NCI-H1105 (cell line): ENCODE results near the gene ALOX12.

Experiments
- DNase-seq: peaks from one replicate; lab custom pipeline; 2025; lab: John Stamatoyannopoulos, UW

The ALOX12 gene

DNA sequence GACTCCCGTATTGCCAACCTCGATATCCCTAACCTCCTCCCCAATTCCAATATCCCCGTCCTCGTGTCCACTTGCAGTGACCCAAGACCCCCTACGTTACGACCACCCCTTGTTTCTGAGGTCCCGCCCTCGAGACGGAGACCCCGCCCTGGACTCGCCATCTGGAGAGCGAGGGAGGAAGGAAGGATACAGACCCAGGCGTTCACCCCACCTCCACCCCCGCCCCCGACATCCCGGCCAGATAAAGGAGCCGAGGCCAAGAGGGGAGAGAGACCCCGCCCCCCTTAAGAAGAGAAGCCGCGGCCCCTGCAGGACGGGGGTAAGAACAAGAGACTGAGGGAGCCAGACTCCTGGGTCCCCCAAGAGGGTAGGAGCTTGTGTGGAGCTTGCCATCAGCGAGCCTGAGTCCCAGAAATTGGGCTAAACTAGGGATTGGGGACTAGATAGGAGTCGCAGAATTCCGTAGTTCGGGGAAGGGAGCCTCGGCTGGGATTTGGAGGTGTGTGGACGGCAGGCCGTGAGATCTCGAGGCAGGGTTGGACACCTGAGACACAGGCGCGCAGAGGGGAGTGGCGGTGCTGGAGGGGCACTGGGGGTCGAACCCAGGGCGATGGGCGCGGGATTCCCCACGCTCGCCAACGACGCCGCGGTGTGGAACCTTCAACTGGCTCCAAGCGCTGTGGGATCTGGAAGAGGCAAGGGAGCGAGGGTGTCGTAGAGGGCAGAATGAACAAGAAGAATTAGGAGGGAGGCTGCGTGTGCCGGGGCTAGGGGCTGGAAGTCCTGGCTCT is 27.1 kb downstream of the ALOX12 start, which contains the start of gene BCL6B:
BCL6B (plus strand) TSS at position 270 of the 791 bp plus-strand sequence. CDS start 622 bp downstream, outside the sequence.
- DNase-seq = no peak

DNA sequence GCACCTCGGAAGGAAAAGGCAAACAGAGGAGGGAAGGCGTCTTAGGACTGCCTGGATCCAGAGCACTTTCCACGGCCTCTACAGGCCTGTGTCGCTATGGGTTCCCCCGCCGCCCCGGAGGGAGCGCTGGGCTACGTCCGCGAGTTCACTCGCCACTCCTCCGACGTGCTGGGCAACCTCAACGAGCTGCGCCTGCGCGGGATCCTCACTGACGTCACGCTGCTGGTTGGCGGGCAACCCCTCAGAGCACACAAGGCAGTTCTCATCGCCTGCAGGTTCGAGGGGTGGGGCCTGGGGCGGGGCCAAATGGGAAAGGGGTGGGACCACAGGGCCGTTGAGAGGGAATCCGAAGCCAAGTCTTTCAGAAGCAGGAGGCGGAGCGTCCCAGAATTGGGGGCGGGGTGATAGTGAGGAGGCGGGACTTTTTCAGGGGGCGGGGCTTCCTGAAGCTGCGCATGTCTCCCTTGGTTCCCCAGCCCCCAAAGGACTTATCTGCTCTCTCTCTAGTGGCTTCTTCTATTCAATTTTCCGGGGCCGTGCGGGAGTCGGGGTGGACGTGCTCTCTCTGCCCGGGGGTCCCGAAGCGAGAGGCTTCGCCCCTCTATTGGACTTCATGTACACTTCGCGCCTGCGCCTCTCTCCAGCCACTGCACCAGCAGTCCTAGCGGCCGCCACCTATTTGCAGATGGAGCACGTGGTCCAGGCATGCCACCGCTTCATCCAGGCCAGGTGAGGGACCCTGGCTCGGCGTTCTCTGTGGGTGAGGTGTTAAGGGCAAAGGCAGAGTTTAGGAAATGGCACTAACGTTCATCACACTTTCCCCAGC is 27.9 kb downstream of the ALOX12 start:
- DNase-seq = no peak

DNA sequence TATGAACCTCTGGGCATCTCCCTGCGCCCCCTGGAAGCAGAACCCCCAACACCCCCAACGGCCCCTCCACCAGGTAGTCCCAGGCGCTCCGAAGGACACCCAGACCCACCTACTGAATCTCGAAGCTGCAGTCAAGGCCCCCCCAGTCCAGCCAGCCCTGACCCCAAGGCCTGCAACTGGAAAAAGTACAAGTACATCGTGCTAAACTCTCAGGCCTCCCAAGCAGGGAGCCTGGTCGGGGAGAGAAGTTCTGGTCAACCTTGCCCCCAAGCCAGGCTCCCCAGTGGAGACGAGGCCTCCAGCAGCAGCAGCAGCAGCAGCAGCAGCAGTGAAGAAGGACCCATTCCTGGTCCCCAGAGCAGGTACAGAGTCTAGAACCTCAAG is 28.5 kb downstream of the ALOX12 start:
- no peak for DNase-seq

DNA sequence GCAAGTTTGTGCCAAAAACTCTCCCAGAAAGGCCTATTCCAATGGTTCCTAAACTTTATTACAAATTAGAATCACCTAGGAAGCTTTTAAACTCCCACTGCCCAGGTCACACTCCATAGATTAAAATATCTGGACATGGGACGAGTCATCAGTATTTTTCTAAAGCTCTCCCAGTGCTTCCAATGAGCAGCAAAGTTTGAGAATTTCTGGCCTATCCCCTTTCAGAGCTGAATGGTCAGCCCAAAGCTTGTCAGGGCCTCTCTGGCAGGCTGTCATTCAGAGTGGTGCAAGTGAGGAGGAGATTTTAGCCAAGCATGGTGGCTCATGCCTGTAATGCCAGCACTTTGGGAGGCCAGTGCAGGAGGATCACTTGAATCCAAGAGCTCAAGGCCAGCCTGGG is 29.4 kb downstream of the ALOX12 start:
- no peak for DNase-seq

DNA sequence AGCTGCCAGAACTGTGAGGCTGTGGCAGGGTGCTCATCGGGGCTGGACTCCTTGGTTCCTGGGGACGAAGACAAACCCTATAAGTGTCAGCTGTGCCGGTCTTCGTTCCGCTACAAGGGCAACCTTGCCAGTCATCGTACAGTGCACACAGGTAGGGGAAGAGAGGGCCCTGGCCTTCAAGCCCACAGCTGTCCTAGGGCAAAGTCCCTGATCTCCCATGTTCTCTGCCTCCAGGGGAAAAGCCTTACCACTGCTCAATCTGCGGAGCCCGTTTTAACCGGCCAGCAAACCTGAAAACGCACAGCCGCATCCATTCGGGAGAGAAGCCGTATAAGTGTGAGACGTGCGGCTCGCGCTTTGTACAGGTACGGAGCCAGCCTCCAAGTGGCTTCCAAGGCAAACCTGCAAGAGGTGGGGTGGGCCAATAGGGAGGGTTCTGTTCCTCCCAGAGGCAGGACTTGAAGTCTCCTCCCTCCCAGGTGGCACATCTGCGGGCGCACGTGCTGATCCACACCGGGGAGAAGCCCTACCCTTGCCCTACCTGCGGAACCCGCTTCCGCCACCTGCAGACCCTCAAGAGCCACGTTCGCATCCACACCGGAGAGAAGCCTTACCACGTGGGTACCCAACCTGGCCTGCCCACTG is 30.7 kb downstream of the ALOX12 start:
- DNase-seq = no peak

DNA sequence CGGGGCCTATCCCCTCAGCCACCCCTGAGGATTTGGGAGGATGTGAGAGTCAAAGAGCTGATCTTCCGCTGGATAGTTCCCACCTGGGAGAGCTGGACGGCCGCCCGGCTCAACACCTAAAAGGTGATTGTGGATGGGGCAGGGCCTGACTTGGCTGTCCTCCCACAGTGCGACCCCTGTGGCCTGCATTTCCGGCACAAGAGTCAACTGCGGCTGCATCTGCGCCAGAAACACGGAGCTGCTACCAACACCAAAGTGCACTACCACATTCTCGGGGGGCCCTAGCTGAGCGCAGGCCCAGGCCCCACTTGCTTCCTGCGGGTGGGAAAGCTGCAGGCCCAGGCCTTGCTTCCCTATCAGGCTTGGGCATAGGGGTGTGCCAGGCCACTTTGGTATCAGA is 31.5 kb downstream of the ALOX12 start:
- DNase-seq = no peak

DNA sequence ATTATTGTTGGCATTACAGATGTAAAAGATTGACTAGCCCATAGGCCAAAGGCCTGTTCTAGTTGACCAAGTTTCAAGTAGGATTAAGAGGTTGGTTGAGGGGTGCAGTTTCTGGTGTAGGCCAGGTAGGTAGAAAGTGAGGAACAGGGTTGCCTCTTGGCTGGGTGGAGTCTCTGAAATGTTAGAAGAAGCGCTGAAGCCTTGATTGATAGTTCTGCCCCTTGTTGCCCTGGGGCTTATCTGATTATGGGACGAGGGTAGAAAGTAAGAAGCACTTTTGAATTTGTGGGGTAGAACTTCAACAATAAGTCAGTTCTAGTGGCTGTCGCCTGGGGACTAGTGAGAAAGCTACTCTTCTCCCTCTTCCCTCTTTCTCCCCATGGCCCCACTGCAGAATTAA is 33.2 kb downstream of the ALOX12 start:
- DNase-seq = no peak

DNA sequence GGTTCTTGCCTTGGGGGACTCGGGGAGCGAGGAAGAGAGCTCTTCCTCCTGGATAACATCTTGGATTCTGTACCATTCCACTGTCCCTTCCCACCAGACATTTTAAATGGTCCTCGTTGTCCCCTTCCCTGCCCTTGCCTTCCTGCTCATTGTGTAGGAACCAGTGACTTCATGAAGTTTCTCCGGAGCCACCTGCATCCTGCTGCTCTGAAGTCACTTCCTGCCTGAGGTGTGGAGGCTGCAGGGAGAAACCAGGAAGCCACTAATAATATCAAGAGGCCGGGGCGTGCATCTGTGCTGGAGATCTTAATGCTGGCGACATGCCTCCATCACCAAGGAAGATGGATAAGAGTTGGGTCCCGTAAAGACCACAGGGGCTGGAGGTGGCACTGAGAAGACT is 33.8 kb downstream of the ALOX12 start:
- no peak for DNase-seq

DNA sequence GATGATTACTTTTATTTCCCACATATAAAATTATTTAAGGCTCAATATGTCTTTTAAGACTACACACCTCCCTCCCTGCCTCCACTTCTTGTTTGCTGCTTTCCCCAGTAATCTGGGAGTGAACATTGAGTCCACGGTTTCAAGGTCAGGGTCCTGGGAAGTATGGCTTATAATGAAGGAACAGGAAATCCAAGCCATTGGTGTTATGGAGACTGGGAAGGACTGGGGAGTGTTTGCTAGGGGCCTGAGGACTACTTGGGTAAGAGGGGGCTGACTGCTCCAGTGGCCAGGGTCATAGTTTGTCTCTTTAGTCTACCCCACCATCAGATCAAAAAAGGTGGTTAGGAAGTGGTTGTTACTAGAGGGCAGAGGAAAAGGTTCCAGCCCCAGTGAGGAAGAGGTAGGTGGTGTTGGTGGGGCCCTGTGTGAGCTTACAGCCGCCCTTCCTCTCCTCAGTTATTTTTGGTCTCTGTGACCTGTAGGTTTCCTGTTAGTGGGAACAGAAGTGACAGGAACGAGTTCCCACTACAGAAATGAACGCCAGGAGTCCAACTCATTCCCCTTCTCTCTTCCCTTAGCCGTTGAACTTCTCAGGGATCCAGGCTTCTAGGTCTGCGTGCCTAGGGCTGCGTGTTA is 39.2 kb downstream of the ALOX12 start:
- no peak for DNase-seq

DNA sequence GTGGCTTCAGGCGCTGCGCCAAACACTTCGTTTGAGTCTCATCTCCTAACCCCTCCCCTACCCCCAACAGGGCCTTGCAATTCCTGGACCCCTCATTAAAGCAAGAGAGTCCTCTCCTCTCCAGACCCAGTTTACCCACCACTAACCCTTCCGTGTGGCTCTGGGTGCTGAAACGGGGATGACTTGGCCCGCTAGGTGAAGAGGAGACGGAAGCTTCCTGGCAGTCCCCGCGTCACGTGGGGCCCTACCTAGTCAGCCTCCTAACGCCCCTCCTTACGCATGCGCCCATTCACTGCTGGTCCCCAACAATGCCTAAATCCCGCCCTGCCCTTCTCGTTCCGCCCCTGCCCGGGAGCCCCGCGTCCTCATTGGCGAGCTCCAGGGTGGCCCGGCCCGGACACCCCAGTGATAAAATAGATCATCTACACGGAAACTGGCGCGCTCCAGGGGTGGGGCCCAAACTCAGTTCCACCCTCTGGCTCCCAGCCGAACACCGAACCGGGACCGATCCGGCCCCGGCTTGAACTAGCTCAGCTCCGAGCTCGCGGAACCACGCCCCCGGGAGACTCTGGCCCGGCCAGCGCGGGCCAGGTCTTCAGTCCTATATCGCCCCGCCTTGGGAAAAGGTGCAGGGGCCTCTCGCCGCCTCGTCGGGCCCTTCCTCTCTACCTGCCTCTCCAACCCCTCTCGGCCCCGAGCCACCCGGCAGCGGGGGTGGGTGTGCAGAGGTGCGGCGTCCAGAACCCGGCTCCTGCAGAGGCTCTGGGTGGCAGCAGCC is 39.9 kb downstream of the ALOX12 start, which contains the start of gene SLC16A13:
SLC16A13 (plus strand) TSS at position 425 of the 778 bp plus-strand sequence. CDS start 368 bp downstream, outside the sequence.
- DNase-seq = peak; percentile 99

DNA sequence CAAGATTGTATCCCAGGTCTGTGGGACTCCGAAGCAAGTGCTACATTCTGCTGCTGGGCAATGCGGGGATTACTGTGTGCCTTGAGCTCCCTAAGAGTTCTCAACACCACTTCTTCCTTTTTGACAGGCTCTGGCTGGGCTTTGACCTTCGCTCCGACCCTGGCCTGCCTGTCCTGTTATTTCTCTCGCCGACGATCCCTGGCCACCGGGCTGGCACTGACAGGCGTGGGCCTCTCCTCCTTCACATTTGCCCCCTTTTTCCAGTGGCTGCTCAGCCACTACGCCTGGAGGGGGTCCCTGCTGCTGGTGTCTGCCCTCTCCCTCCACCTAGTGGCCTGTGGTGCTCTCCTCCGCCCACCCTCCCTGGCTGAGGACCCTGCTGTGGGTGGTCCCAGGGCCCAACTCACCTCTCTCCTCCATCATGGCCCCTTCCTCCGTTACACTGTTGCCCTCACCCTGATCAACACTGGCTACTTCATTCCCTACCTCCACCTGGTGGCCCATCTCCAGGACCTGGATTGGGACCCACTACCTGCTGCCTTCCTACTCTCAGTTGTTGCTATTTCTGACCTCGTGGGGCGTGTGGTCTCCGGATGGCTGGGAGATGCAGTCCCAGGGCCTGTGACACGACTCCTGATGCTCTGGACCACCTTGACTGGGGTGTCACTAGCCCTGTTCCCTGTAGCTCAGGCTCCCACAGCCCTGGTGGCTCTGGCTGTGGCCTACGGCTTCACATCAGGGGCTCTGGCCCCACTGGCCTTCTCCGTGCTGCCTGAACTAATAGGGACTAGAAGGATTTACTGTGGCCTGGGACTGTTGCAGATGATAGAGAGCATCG is 42.4 kb downstream of the ALOX12 start:
- DNase-seq = no peak

DNA sequence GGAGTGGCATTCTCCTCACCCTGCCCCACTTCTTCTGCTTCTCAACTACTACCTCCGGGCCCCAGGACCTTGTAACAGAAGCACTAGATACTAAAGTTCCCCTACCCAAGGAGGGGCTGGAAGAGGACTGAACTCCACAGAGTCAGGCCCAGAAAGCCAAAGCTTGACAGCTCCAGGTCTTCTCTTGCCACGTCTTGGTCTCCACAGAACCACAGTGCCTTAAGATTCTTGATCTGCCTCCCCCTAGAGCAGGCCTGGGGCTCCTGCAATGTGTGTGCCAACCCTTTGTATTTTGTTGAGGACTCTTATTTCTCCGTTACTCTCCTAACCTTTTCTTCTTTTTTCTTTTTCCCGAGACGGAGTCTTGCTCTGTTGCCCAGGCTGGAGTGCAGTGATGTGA is 44.0 kb downstream of the ALOX12 start:
- DNase-seq = no peak

DNA sequence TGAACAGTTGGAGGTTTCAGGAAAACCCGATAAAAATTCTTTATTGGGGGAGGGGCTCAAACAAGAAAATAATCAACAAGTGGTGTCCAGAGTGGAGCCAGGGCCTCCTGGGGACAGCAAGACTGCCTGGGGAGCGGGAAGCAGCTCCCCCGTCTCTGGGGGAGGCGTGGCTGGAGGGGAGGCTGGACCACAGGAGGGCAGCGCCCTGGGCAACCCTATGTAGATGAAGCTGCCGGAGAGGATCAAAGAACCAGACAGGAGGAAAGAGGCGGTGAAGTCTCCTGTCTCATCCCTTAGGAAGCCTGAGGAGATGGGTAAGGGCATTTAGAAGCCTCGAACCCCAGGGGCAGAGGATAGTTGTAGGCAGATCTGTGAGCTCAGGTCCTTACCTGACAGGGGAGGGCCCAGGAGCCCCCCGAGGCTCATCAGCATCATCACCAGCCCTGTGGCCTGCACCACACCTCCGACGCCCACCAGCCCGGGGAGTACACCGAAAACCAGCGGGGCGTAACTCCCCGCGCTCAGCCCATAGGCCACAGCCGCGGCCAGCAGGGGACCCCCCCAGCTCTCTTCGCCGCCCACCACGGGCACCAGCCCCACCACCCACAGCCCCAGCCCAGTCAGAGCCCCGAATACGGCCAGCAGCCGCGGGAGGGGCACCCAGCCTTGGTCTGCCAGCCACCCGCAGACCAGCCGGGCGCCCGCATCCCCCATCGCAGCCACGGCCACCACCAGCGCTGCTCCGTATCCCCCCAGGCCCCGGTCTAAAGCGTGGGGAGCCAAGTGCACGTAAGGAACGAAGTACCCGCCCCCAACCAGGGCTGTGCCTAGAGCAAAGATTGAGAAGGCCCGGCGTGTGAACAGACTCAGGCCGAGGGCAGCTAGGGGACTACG is 46.0 kb downstream of the ALOX12 start:
- no peak for DNase-seq

DNA sequence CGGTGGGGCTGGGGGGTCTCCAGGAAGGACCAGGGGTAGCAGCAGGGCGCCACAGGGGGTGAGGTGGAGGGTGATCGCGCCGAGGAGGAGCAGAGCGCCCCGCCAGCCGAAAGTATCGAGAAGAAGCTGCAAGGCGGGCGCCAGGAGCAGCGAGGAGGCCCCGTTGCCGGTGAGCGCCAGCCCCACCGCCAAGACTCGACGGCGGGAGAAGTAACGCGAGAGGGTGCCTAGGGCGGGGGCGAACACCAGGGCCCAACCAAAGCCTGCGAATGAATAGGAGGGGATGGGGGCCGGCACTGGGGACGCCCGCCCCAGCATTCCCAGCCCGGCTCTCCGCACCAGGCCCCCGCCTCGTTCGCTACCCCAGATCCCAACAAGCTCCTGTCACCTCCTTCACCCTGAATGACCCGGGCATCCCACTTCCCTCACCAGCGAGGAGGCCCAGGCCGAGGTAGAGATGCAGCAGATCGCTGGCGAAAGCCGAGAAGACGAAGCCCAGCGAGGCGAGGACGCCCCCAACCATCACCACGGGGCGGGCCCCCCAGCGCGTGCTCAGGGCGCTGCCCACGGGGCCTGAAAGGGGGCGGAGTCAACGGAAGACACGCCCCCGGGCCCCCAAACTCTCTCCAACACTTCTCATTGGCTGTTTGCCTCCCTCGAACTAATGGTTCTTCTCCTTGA is 46.8 kb downstream of the ALOX12 start:
- DNase-seq = no peak

DNA sequence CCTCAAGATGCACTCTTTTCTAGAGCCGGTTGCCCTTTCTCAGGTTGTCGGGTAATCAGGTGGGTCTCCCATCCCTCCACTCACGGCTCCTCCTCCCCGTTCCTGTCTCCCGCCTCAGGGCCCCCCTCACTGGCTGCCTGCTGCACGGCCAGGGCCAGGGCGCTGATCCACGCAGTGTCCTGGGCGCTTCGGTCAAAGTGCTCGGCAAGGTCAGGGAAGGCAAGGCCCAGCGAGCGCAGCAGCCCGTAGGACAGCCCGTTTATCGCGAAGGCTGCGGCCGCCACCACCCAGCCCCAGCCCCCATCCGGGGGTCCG is 47.3 kb downstream of the ALOX12 start:
- DNase-seq = no peak

DNA sequence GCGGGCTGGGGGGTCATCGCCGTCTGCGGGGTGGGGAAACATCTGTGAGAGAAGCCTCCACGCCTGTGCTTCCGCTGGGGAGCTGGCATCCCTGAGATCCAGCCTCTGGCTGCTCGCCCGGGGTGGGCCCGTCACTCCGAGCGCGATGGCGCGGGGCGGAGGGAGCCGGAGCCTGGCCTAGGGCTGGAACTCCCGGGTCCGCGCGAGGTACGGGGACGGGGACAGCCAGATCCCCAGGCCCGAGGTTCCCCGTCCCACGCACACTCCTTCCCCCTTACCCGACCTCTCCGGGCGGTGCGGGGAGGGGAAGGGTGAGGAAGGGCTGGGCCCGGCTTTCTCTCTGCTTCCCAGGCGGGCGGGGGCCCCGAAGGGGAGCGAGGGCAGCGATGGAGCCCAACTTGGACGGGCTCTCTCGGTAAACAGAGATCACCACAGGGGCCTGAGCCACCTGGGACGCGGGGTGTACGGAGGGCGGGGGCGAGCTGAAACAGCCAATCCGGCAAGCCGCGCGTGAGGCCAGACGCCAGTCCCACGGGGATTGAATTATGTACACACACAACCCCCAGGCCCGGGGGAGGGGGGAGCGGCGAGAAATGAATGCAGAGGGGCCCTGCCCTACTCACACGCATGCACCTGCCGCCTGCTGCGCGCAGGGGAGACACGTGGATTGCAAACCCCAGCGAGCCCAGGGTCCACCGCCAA is 47.8 kb downstream of the ALOX12 start, which contains the start of gene SLC16A11:
SLC16A11 (minus strand) TSS at position 596 of the 702 bp plus-strand sequence; CDS start at position 17, 579 bp downstream.
- peak; percentile 74 for DNase-seq

DNA sequence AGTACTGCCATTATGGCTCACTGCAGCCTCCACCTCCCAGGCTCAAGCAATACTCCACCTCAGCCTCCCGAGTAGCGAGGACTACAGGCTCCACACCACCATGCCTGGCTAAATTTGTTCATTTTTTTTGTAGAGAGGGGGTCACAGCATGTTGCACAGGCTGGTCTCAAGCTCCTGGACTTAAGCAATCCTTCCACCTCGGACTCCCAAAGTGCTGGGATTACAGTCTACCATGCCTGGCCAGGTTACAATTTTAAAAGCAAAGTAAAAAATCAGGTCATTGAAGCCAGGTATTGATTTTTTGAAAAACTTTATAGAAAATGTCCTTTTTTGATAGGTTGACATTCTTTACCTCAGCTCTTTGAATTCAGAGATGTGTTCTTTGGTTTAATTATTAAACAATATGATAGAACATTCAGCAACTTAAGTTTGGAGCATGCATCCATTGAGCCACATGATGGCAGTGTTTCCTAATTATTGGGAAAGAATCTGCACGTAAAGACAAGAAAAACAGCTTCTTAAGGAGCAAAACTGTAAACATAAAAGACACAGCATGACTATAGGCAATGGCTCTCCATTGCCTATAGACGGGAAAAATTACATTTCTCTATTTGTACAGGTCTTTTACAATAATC is 49.8 kb downstream of the ALOX12 start:
- DNase-seq = peak; percentile 48
